ENCODE data around the gene RELCH.

The RELCH gene

GRCh38 chr18:62324181-62324828 lies 137.2 kb downstream of the RELCH start:
- no peaks in the 10 kb centered on the region for H3K9me3 ChIP-seq (ENCODE audit: control insufficient read depth, insufficient read depth, low read length)
- H3K4me1 ChIP-seq (ENCODE audit: control insufficient read depth, insufficient read depth, low read length), result peaks cover 52% of the 10 kb centered on the region
- peak overlapping the region; percentile 75 for H3K27ac ChIP-seq (ENCODE audit: low read depth, low read length)
- peaks cover 60% of the 10 kb centered on the region for H3K27me3 ChIP-seq (ENCODE audit: control insufficient read depth, insufficient read depth, low read length)
- H3K4me3 ChIP-seq (ENCODE audit: low read depth, low read length), result peak overlapping the region; percentile 61
- no peaks in the 10 kb centered on the region for H3K36me3 ChIP-seq (ENCODE audit: control insufficient read depth, insufficient read depth, low read length)
- 0 out of 2 replicates have a peak overlapping the region, but pooled peaks have one; percentile 54 for H3K9ac ChIP-seq (ENCODE audit: low read depth, low read length)

- H3K27ac ChIP-seq (ENCODE audit: low read depth, low read length), result peak within 1 kb of the TSS; percentile 75
- peak within 1 kb of the TSS; percentile 54; the same call in 1 of the 2 replicates for H3K9ac ChIP-seq (ENCODE audit: low read depth, low read length)
- H3K9me3 ChIP-seq (ENCODE audit: control insufficient read depth, insufficient read depth, low read length), result no peaks in the 10 kb centered on the region
- H3K36me3 ChIP-seq (ENCODE audit: control insufficient read depth, insufficient read depth, low read length), result no peaks in the 10 kb centered on the region
- H3K27me3 ChIP-seq (ENCODE audit: control insufficient read depth, insufficient read depth, low read length), result peaks cover 60% of the 10 kb centered on the region
- peak within 1 kb of the TSS; percentile 81 for H3K4me3 ChIP-seq (ENCODE audit: low read depth, low read length)
- H3K4me1 ChIP-seq (ENCODE audit: control insufficient read depth, insufficient read depth, low read length), result peaks cover 59% of the 10 kb centered on the region
Observed at GRCh38 chr18:62324917-62325805, 138.1 kb downstream of the RELCH start, which contains the start of gene TNFRSF11A. Gene TNFRSF11A (plus strand): TSS chr18:62325310. CDS start chr18:62325353, 43 bp downstream.

GRCh38 chr18:62325806-62326645 lies 139.0 kb downstream of the RELCH start:
- H3K4me3 ChIP-seq (ENCODE audit: low read depth, low read length), result peak overlapping the region; percentile 81
- no peak overlapping the region for H3K27ac ChIP-seq (ENCODE audit: low read depth, low read length)
- no peaks in the 10 kb centered on the region for H3K9me3 ChIP-seq (ENCODE audit: control insufficient read depth, insufficient read depth, low read length)
- H3K9ac ChIP-seq (ENCODE audit: low read depth, low read length), result peak overlapping the region; percentile 43; the same call in 1 of the 2 replicates
- H3K27me3 ChIP-seq (ENCODE audit: control insufficient read depth, insufficient read depth, low read length), result peaks cover 60% of the 10 kb centered on the region
- peaks cover 63% of the 10 kb centered on the region for H3K4me1 ChIP-seq (ENCODE audit: control insufficient read depth, insufficient read depth, low read length)
- H3K36me3 ChIP-seq (ENCODE audit: control insufficient read depth, insufficient read depth, low read length), result no peaks in the 10 kb centered on the region

- Histone ChIP-seq H3K4me1 (ENCODE audit: control insufficient read depth, insufficient read depth, low read length) (peaks cover 57% of the 10 kb centered on the region), H3K9ac (ENCODE audit: low read depth, low read length) (no peak overlapping the region), H3K4me3 (ENCODE audit: low read depth, low read length) (peak overlapping the region; percentile 81), H3K27ac (ENCODE audit: low read depth, low read length) (peak overlapping the region; percentile 44), H3K27me3 (ENCODE audit: control insufficient read depth, insufficient read depth, low read length) (peaks cover 54% of the 10 kb centered on the region), H3K9me3 (ENCODE audit: control insufficient read depth, insufficient read depth, low read length) (no peaks in the 10 kb centered on the region), H3K36me3 (ENCODE audit: control insufficient read depth, insufficient read depth, low read length) (no peaks in the 10 kb centered on the region)
Observed at GRCh38 chr18:62326646-62327348, 139.7 kb downstream of the RELCH start.

- H3K9me3 ChIP-seq (ENCODE audit: control insufficient read depth, insufficient read depth, low read length), result no peaks in the 10 kb centered on the region
- peaks cover 42% of the 10 kb centered on the region for H3K27me3 ChIP-seq (ENCODE audit: control insufficient read depth, insufficient read depth, low read length)
- no peak overlapping the region for H3K9ac ChIP-seq (ENCODE audit: low read depth, low read length)
- peaks cover 45% of the 10 kb centered on the region for H3K4me1 ChIP-seq (ENCODE audit: control insufficient read depth, insufficient read depth, low read length)
- H3K27ac ChIP-seq (ENCODE audit: low read depth, low read length), result no peak overlapping the region
- H3K4me3 ChIP-seq (ENCODE audit: low read depth, low read length), result no peak overlapping the region
- H3K36me3 ChIP-seq (ENCODE audit: control insufficient read depth, insufficient read depth, low read length), result no peaks in the 10 kb centered on the region
Observed at GRCh38 chr18:62327977-62328376, 140.9 kb downstream of the RELCH start.

- no peaks in the 10 kb centered on the region for H3K9me3 ChIP-seq (ENCODE audit: control insufficient read depth, insufficient read depth, low read length)
- H3K36me3 ChIP-seq (ENCODE audit: control insufficient read depth, insufficient read depth, low read length), result no peaks in the 10 kb centered on the region
- H3K4me3 ChIP-seq (ENCODE audit: low read depth, low read length), result no peak overlapping the region
- peak overlapping the region; percentile 7 for H3K27ac ChIP-seq (ENCODE audit: low read depth, low read length)
- H3K4me1 ChIP-seq (ENCODE audit: control insufficient read depth, insufficient read depth, low read length), result peaks cover 38% of the 10 kb centered on the region
- H3K9ac ChIP-seq (ENCODE audit: low read depth, low read length), result no peak overlapping the region
- peaks cover 39% of the 10 kb centered on the region for H3K27me3 ChIP-seq (ENCODE audit: control insufficient read depth, insufficient read depth, low read length)
Observed at GRCh38 chr18:62328586-62329525, 141.8 kb downstream of the RELCH start.

GRCh38 chr18:62329691-62330454 lies 142.8 kb downstream of the RELCH start:
- H3K9me3 ChIP-seq (ENCODE audit: control insufficient read depth, insufficient read depth, low read length), result no peaks in the 10 kb centered on the region
- H3K27ac ChIP-seq (ENCODE audit: low read depth, low read length), result peak overlapping the region; percentile 7
- H3K27me3 ChIP-seq (ENCODE audit: control insufficient read depth, insufficient read depth, low read length), result peaks cover 28% of the 10 kb centered on the region
- no peak overlapping the region for H3K9ac ChIP-seq (ENCODE audit: low read depth, low read length)
- peaks cover 29% of the 10 kb centered on the region for H3K4me1 ChIP-seq (ENCODE audit: control insufficient read depth, insufficient read depth, low read length)
- no peak overlapping the region for H3K4me3 ChIP-seq (ENCODE audit: low read depth, low read length)
- H3K36me3 ChIP-seq (ENCODE audit: control insufficient read depth, insufficient read depth, low read length), result no peaks in the 10 kb centered on the region

GRCh38 chr18:62330650-62331049 lies 143.6 kb downstream of the RELCH start:
- H3K9me3 ChIP-seq (ENCODE audit: control insufficient read depth, insufficient read depth, low read length), result no peaks in the 10 kb centered on the region
- H3K36me3 ChIP-seq (ENCODE audit: control insufficient read depth, insufficient read depth, low read length), result no peaks in the 10 kb centered on the region
- H3K4me3 ChIP-seq (ENCODE audit: low read depth, low read length), result no peak overlapping the region
- peaks cover 24% of the 10 kb centered on the region for H3K27me3 ChIP-seq (ENCODE audit: control insufficient read depth, insufficient read depth, low read length)
- peaks cover 29% of the 10 kb centered on the region for H3K4me1 ChIP-seq (ENCODE audit: control insufficient read depth, insufficient read depth, low read length)
- no peak overlapping the region for H3K27ac ChIP-seq (ENCODE audit: low read depth, low read length)
- no peak overlapping the region for H3K9ac ChIP-seq (ENCODE audit: low read depth, low read length)

Data from HUES48 (cell line).